Body of pancreas (tissue), 4 donors: ENCODE measurements around the gene ABCB4. TPM values are rescaled to one million over a fixed set of nuclear protein-coding genes. Genes with fewer than 3 reads are reported as not detected.

Experiments
- ATAC-seq: fragments of 150-250 bp; one replicate; pipeline ENCODE4 v1.9.1; 2016
- DNase-seq, 4 donors: peaks; one replicate each; pipeline ENCODE4 v3.0.0-alpha.2; 2019
- H3K27ac ChIP-seq, 4 donors: fragments of 200-600 bp; sonication (generic); 1 replicate in 3 of 4; 2 replicates in 1 of 4; pipeline versions ENCODE4 v1.5.1 to v1.6.1; 2016 to 2019; ENCODE audit warnings: mild to moderate bottlenecking in 1 of 4, mixed read lengths in 1 of 4, moderate library complexity in 1 of 4
- H3K27me3 ChIP-seq, 2 donors: fragments of 200-600 bp; sonication (generic); one replicate each; pipeline ENCODE4 v1.6.0; 2016; ENCODE audit warnings: mild to moderate bottlenecking in 1 of 2
- H3K36me3 ChIP-seq, 2 donors: fragments of 200-600 bp; sonication (generic); replicated peaks in 1 of 2; 2 replicates each; pipeline ENCODE4 v1.5.1; 2016; ENCODE audit warnings: low read depth in 2 of 2; ENCODE audit not compliant: insufficient read depth in 1 of 2
- H3K4me1 ChIP-seq: fragments of 200-600 bp; sonication (generic); one replicate; pipeline ENCODE4 v1.6.0; 2016
- H3K4me3 ChIP-seq, 2 donors: fragments of 200-600 bp; sonication (generic); 1 replicate in 1 of 2; 2 replicates in 1 of 2; pipeline ENCODE4 v1.5.1; 2016 to 2019
- H3K9me3 ChIP-seq, 3 donors: fragments of 200-600 bp; sonication (generic); 1 replicate in 2 of 3; 2 replicates in 1 of 3; pipeline ENCODE4 v1.5.1; 2016
- POLR2A ChIP-seq, 3 donors: fragments of 450-650 bp; IDR thresholded peaks; one replicate each; pipeline ENCODE4 v1.6.1; 2016; ENCODE audit warnings: antibody characterized with exemption in 3 of 3, mild to moderate bottlenecking in 2 of 3
- WGBS, 2 donors: methylation state at CpG; one replicate each; pipeline ENCODE4 v1.1.5; 2017; 5-methylcytosine and 5-hydroxymethylcytosine counted together
- intact Hi-C: fragments of 100-400 bp; cut with DNase I; formaldehyde crosslinking; loops from one replicate; pipeline ENCODE4 v1.15.1; 2023
- total RNA-seq, 2 donors: library from RNA; depleted of rRNA; stranded (reverse); fragments of >200 nt; gene quantifications; one replicate each; pipeline ENCODE4 v1.1.0, GENCODE V29; 2016
- TF ChIP-seq, protein P1 (sequence below), 7 experiments: fragments of 450-650 bp in 4 of 7; fragments of 200-600 bp in 3 of 7; sonication (generic) in 3 of 7; IDR thresholded peaks; one replicate each; pipeline ENCODE4 v1.5.1; 2016 to 2019; ENCODE audit warnings: antibody characterized with exemption in 7 of 7

Gene ABCB4
- total RNA-seq, 2 donors from 2014 or later: under 0.01 TPM; not detected in 1

- H3K4me3 ChIP-seq: no peak overlapping the region
- intact Hi-C loops: no loop called here
- TF ChIP-seq, protein P1, sequence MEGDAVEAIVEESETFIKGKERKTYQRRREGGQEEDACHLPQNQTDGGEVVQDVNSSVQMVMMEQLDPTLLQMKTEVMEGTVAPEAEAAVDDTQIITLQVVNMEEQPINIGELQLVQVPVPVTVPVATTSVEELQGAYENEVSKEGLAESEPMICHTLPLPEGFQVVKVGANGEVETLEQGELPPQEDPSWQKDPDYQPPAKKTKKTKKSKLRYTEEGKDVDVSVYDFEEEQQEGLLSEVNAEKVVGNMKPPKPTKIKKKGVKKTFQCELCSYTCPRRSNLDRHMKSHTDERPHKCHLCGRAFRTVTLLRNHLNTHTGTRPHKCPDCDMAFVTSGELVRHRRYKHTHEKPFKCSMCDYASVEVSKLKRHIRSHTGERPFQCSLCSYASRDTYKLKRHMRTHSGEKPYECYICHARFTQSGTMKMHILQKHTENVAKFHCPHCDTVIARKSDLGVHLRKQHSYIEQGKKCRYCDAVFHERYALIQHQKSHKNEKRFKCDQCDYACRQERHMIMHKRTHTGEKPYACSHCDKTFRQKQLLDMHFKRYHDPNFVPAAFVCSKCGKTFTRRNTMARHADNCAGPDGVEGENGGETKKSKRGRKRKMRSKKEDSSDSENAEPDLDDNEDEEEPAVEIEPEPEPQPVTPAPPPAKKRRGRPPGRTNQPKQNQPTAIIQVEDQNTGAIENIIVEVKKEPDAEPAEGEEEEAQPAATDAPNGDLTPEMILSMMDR (IDR thresholded peaks at IDR 0.05): peak in 6 of 7 experiments; percentile 12 to 58 (median 48)
- no peak for TF ChIP-seq POLR2A (IDR thresholded peaks at IDR 0.05)
- H3K27me3 ChIP-seq: no peaks in the 10 kb centered on the region
- no peaks in the 10 kb centered on the region for H3K36me3 ChIP-seq
- ATAC-seq (no peak), DNase-seq (no peak)
- no peak overlapping the region for H3K27ac ChIP-seq
- H3K9me3 ChIP-seq: no peaks in the 10 kb centered on the region
- H3K4me1 ChIP-seq: no peaks in the 10 kb centered on the region
- 51 to 53% methylated on average over 3 of the region's 3 CpGs for WGBS, 2 donors
Measured at GRCh38 chr7:87506246-87507180, 31.0 kb upstream of the ABCB4 start.

GRCh38 chr7:87505557-87506245 lies 30.2 kb upstream of the ABCB4 start:
- H3K9me3 ChIP-seq: no peaks in the 10 kb centered on the region
- ATAC-seq (no peak), DNase-seq (no peak)
- no peak overlapping the region for H3K4me3 ChIP-seq
- intact Hi-C loops: no loop called here
- no peaks in the 10 kb centered on the region for H3K27me3 ChIP-seq
- H3K4me1 ChIP-seq: no peaks in the 10 kb centered on the region
- no peak for TF ChIP-seq POLR2A (IDR thresholded peaks at IDR 0.05)
- TF ChIP-seq, protein P1 (IDR thresholded peaks at IDR 0.05): no peak
- no peaks in the 10 kb centered on the region for H3K36me3 ChIP-seq
- H3K27ac ChIP-seq: no peak overlapping the region
- WGBS, 2 donors: 53 to 56% methylated on average over 5 of the region's 5 CpGs

- intact Hi-C loops: no loop called here
- no peaks in the 10 kb centered on the region for H3K9me3 ChIP-seq
- no peaks in the 10 kb centered on the region for H3K4me1 ChIP-seq
- 55 to 60% methylated on average over 5 of the region's 5 CpGs for WGBS, 2 donors
- no peak overlapping the region for H3K4me3 ChIP-seq
- H3K36me3 ChIP-seq: no peaks in the 10 kb centered on the region
- H3K27me3 ChIP-seq: no peaks in the 10 kb centered on the region
- DNase-seq (no peak), ATAC-seq (no peak)
- no peak overlapping the region for H3K27ac ChIP-seq
- TF ChIP-seq, protein P1 (IDR thresholded peaks at IDR 0.05): no peak
- TF ChIP-seq POLR2A (IDR thresholded peaks at IDR 0.05): no peak
Measured at GRCh38 chr7:87505122-87505521, 29.6 kb upstream of the ABCB4 start.

GRCh38 chr7:87499494-87499893 lies 24.0 kb upstream of the ABCB4 start:
- H3K4me1 ChIP-seq: no peaks in the 10 kb centered on the region
- no peaks in the 10 kb centered on the region for H3K36me3 ChIP-seq
- DNase-seq (no peak), ATAC-seq (no peak)
- H3K9me3 ChIP-seq: no peaks in the 10 kb centered on the region
- no peak for TF ChIP-seq POLR2A (IDR thresholded peaks at IDR 0.05)
- TF ChIP-seq, protein P1 (IDR thresholded peaks at IDR 0.05): no peak
- intact Hi-C loops: no loop called here
- WGBS, 2 donors: 72 to 73% methylated on average over 3 of the region's 3 CpGs
- H3K27ac ChIP-seq: no peak overlapping the region
- no peak overlapping the region for H3K4me3 ChIP-seq
- H3K27me3 ChIP-seq: no peaks in the 10 kb centered on the region
